NCI-H2107 treated with DMSO at 0.1 percent for 48 hours (cell line): Measurements from ENCODE around the gene RPS15.

ENCODE experiments used
- DNase-seq: peaks from one replicate; lab custom pipeline; 2025; ENCODE audit not compliant: unreplicated experiment; lab: John Stamatoyannopoulos, UW

Gene RPS15

GRCh38 chr19:1401889-1402217 is 36.3 kb upstream of the RPS15 start:
- no peak for DNase-seq

GRCh38 chr19:1402411-1403070 is 35.7 kb upstream of the RPS15 start:
- DNase-seq: no peak

- DNase-seq: peak; percentile 89
These were observed 31.2 kb upstream of the RPS15 start for GRCh38 chr19:1406774-1407527.

GRCh38 chr19:1407528-1408299 is 30.5 kb upstream of the RPS15 start, which contains the start of gene DAZAP1:
Gene DAZAP1 (plus strand): TSS chr19:1407586. CDS start chr19:1407774, 188 bp downstream.
- no peak for DNase-seq

- no peak for DNase-seq
These were observed 29.6 kb upstream of the RPS15 start for GRCh38 chr19:1408300-1409203.

- DNase-seq: no peak
These were observed 28.8 kb upstream of the RPS15 start for GRCh38 chr19:1409204-1410005.

- no peak for DNase-seq
These were observed 27.9 kb upstream of the RPS15 start for GRCh38 chr19:1410136-1410786.

- no peak for DNase-seq
These were observed 27.4 kb upstream of the RPS15 start for GRCh38 chr19:1410789-1411188.

- no peak for DNase-seq
These were observed 26.7 kb upstream of the RPS15 start for GRCh38 chr19:1411255-1412191.

GRCh38 chr19:1412323-1412923 is 25.8 kb upstream of the RPS15 start:
- no peak for DNase-seq

GRCh38 chr19:1412995-1413800 is 25.0 kb upstream of the RPS15 start:
- no peak for DNase-seq

GRCh38 chr19:1416014-1416841 is 22.0 kb upstream of the RPS15 start:
- DNase-seq: no peak

GRCh38 chr19:1417145-1417544 is 21.1 kb upstream of the RPS15 start:
- DNase-seq: no peak

- no peak for DNase-seq
These were observed 20.3 kb upstream of the RPS15 start for GRCh38 chr19:1417681-1418495.

GRCh38 chr19:1418496-1418775 is 19.8 kb upstream of the RPS15 start:
- no peak for DNase-seq
